Eye (tissue), 1 donor: Measurements from ENCODE around the gene DENND6B.
"Not testable (repeated sequence)": the region's sequence is repeated elsewhere in the genome, so short reads cannot be mapped to it uniquely, and the experiment has no call there.

Experiments
- DNase-seq: peaks from one replicate; pipeline ENCODE4 v3.0.0-alpha.2; 2015

DENND6B gene

DNA sequence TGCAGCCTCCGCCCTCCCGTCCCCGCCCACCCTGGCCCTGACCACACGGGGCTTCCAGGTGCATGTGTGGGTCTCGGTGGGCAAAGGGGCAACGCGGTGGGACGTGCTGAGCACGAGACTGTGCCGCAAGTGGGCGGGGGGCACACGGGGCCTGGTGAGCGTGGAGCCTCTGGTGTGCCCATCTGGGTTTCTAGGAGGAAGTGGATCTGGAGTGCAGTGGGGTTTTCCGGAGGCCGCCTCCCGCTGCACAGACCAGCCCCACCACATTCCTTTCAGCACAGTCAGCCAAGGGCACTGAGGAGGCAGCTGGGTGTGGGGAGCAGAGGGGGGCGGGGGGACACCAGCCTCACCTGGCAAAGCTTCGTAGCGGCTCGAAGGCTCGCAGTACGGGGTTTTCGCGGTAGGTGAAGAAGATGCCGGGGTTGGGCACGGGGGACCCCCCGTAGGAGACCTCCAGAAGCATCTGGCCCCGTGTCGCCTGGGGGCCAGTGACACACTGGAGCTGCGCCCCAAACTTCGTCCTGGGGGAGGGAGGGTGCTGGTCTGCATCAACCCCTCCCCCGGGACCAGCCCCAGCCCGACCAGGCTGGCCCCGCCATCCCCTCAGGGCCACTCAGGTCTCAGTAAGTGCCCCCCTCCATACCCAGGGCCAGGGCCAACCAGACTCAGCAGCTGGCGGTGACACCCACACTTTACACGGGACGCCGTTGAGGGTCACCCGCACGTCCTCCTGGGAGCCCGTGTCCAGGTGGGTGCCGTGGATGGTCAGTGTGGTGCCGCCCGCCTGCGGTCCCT lies 44.3 kb downstream of the DENND6B start:
- no peak for DNase-seq

DNA sequence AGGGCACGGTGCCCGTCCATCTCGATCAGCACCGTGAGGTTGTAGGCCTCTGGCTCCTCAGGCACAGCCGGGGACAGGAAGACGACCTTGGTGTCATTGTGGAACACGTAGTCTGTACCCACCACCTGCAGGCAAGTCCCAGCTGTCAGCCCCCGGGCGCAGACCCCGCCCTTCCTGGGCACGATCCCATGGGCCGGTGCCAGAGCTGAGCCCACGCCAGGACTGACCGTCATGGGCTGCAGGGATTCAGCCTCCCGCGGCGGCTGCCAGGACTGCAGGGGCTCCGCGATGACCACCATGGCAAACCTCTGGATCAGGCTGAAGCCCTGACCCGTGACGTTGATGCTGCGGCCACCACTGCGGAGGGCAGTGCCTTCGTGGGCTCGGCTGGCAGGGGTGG lies 44.9 kb downstream of the DENND6B start:
- DNase-seq = no peak

DNA sequence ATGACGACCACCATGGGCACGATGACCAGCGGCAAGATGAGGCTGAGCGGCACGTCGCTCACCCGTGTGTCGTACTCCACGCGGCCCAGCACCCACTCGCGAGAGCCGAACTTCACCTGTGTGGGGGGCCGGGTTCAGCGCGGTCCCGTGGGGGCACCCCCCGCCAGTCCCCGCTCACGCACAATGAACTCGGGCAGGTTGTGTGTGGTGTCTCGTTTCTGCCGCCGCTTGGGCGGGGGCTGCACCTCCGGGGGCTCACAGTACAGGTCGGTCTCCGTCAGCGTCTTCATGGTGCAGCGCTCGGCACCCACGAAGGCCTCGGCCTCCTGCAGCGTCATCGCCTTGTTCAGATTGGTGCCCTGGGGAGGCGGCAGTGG lies 45.4 kb downstream of the DENND6B start:
- DNase-seq = no peak

DNA sequence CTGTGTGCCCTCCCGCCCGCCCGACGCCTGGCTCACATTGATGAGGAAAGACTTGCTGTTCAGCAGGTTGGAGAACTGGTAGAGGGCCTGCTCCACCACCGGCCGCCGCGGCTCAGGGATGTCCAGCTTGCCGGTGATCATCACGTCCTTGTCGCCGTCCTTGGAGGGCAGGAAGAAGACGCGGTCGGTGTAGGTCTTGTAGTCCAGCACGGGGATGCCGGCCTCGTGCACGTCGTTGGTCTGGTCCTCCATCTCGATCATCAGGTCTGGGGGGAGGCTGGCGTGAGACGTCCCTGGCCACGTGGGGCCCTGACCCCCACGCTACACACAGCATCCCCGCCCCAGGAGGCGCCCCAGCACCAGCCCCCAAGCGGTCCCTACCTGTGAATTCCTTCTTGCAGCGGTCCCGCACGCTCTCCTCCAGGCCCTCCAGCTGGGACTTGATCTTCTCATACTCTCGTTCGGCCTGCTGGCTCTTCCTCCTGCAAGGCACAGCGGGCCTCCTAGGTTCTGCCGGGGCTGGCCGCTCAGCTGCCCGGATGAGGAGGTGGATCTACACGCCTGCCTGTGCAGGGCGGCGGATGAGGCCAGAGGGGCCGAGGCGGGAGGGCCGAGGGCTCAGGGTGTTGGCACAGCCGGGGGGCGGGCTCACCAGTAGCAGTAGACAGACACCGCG lies 46.0 kb downstream of the DENND6B start:
- DNase-seq = no peak

DNA sequence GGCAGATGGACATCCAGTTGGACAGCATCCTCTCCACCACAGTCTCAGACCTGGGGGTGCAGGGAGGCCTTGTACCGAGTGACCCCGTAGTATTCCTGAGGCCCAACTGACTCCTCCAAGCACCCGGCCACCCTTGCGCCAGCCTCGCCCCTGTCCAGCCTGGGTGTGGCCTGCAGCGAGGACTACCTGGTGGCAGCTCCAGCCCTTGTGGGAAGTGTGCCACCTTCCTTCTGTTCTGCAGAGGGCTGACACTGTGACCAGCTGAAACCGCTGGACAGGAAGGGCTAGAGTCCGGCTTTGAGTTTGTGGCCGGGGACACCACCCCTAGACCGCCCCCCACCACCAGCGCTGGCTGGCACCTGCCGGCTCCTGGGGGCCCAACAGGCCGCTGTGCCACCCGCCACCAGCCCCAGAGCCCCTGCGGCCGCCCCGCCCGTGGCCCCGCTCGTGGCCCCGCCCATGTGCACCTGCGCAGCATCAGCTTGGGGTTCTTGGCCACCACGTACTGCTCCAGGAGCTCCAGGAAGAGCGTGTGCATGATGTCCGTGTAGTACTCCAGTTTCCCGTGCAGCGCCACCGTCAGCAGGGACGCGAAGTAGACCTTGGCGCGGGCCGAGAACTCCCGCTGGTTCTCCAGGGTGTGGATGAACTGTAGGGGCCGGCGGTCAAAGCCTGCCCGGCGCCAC lies 46.6 kb downstream of the DENND6B start:
- no peak for DNase-seq

DNA sequence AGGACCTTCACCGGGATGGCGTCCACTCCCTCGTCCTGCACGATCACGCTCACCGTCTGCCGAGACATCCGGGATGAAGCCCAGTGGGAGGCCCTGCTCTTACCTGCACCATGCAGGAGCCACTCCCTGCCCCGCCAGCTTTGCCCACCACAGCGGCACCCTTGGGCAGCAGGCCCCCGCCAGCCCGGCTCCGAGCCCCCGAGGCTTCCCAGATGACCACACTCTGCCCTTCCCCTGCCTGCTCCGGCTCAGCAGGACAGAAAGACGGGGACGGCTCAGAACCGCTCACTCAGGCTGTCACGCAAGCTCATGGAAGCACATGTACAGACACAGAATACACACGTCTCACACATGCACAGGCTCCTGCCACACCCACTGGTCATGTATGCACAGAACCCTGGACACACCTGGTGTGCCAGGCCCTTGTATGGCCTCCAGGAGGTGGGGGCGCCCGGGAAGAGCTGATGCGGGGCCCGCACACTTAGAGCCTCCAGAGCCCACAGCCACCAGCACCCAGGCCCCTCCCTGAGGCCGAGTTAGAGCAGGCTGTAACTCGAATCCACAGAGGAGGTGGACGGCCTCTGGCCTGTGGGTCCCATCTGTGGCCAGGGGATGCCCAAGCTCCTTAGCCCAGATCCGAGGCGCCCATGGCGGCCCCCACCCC lies 47.7 kb downstream of the DENND6B start:
- DNase-seq = no peak

DNA sequence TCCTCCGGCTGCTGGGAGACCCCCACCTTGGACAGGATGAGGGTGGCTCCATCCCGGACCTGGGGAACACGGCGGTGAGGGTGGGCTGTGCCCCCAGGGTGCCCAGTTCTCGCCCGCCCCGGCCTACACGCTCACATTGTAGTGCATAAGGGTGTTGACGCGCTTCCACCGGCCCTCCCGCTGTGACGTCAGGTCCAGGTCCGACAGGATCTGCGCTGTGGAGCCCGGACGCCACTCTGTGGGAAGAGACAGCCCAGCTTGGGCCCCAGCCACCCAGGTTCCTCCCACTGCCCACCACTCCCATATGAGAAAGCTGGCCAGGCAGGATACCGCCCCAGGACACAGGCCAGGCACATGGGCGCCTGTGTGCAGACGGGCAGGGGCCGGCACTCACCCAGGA lies 48.4 kb downstream of the DENND6B start:
- DNase-seq = no peak

DNA sequence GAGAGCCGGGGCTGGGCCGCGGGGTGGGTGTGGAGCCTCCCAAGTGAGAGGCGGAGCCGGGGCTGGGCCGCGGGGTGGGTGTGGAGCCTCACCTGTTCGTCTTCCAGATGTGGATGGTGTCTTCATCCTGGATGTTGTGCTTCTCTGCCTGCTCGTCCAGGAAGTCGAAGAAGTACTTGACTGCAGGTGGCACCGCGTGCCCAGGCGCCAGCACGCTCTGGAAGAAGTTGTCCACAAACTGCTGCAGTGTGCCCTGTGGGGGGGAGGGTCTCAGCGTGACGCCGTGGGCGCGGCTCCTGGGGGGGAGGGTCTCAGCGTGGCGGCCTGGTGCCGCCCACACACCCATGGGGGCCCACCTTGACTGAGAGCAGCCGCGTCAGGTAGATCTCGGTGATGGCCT lies 49.1 kb downstream of the DENND6B start:
- DNase-seq = no peak

DNA sequence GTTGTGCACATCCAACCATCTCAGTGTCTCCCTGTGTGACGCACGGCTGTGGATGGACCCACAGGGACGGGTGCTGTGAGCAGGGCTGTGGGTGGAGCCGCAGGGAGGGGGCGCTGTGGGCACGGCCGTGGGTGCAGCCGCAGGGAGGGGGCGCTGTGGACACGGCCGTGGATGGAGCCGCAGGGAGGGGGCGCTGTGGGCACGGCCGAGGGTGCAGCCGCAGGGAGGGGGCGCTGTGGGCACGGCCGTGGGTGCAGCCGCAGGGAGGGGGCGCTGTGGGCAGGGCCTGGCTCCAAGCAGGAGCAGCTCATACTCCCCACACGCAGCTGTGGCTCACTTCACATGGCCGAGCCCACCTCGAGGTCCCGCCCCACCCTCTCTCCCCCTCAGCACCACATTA lies 50.7 kb downstream of the DENND6B start:
- DNase-seq = peak; percentile 22

DNA sequence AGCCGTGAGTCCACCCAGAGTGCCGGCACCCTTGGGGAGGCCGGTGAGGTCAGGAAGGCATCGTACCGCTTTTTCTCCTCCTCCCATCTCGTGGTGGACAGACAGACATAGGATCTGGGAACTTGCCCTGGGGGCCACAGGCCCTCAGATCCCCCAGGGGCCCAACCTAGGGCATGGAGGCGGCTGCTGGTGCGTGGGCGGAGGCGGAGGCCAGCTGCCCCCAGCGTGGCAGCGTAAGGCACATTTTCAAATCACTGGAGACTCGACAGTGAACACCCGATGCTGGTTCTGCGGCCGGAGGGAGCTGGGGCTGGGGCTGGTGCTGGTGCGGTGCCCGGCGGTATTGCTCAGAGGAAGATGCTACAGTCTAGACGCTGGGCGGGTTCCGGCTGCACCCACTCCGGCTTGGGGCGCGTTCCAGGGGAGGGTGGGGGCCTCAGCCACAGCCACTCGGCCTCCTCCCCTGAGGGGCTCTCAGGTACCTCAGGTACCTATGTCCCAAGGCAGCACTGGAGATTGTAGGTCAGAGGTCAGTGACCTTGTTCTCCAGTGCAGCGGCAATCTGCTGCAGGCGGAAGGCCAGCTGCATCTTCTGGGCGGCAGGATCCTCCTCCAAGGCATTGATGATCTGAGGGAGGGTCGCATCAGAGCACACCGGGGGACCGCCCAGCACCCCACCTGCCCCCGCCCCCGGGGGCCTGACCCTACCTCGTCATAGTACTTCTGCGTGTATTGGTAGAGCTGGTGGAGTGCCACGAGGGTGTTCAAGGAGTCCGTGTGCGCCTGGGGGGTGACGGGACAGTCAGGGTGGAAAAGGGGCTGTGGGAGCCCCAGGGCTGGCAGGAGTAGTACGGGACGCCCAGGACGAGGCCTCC lies 51.4 kb downstream of the DENND6B start:
- DNase-seq = no peak

DNA sequence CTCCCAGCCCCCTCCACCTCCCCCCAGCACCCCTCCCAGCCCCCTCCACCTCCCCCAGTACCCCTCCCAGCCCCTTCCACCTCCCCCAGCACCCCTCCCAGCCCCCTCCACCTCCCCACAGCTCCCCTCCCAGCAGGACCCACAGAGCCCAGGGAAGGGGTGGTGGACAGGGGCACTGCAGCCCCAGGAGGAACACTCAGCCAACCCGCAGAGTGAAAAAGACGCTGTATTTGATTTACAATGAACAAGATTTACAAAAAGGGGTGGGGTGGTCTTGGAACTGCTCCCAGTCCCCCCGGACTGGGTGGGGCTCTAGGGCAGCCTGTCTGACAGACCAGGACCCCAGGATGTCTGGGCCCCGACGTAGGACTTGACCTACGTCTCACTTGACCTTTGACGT lies 52.0 kb downstream of the DENND6B start:
- no peak for DNase-seq

DNA sequence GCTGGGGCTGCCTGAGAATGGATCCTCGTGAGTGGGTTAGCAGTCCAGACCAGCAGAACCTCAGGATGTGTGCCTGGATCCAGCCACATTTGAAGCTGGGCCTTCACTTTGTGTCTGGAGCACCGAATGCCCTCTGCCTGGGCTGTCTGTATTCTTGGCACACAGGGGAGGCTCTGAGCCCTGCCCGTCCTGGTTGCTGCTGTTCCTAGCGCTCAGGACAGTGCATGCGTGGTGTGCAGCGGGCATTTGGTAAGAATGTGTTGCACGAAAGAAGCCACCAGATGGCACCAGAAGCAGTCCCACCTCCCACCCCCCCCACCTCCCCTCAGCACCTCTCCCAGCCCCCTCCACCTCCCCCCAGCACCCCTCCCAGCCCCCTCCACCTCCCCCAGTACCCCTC lies 52.5 kb downstream of the DENND6B start:
- DNase-seq = peak; percentile 84

DNA sequence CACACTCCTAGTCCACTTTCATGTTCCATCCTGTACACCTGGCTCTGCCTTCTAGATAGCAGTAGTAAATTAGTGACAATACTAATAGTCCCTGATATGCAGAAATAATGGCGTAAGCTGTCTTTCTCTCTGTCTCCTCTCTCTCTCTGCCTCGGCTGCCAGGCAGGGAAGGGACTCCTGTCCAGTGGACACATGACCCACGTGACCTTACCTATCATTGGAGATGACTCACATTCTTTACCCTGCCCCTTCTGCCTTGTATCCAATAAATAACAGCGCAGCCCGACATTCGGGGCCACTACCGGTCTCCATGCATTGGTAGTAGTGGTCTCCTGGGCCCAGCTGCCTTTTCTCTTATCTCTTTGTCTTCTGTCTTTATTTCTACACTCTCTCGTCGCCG lies 53.0 kb downstream of the DENND6B start:
- not testable (repeated sequence) for DNase-seq

DNA sequence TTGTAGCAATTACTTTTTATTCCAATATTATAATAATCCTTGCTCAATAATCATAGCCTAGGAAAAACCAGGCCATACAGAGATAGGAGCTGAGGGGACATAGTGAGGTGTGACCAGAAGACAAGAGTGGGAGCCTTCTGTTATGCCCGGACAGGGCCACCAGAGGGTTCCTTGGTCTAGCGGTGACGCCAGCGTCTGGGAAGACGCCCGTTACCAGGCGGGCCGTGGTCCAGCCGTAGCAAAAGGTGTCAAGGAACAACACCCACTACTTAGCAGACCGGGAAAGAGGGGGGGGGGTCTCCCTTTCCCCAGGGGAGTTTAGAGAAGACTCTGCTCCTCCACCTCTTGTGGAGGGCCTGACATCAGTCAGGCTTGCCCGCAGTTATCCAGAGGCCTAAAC lies 53.5 kb downstream of the DENND6B start:
- DNase-seq = not testable (repeated sequence)

DNA sequence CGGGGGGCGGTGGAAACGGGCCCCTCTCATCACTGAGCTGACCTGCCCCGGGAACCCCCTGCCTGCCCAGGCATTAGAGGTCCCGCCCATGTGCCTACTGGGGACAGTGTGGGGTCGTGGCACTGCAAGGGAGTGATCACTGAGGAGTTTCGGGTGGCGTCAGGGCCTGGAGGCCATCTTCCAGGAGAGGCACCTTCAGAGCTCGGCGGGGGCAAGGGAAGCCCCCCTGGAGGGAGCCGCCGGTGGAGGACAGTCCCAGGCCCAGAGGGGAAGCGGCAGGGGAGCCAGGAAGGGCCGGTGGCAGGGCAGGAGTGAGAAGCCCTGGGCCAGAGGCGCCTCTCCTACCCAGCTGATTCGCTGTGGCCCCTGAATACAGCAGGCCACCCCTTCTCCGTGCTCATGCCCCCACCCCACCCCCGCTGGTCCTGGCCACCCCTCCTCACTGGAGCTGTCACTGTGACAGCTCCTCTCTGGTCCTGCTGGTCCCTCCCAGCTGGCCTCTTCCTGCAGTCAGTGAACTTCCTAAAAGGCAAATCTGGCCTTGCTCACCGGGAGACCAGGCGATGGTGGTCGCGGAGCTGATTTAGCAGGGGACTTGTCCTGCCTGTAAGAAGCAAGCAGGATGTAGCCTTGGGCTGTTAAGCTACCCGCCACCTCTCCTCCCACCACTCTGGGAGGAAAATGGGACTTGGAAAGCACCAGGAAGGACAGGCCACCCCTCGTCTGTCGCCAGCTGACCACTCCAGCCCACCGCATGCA lies 54.6 kb downstream of the DENND6B start:
- peak; percentile 51 for DNase-seq

DNA sequence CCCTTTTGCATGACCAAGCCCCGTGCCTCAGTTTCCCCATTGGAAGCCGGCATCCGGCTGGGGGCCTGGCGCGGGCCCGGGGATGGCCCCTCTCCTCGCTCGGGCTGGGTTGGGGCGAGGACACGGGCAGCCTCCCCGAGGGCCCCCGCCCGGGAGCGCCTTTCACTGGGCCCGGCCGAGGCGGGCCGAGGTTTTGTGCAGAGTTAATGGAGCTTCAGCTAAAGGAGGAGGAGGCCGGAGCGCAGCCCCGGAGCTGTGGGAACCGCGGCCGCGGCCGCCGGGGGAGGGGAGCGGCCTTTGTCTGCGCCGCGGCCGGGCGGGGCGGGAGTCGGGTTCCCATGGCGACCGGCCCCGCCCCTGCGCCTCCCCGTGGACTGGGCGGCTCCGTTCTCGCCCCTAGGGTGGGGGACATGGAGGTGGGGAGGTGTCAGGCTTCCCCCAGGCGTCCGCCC lies 55.3 kb downstream of the DENND6B start:
- DNase-seq = peak; percentile 87

DNA sequence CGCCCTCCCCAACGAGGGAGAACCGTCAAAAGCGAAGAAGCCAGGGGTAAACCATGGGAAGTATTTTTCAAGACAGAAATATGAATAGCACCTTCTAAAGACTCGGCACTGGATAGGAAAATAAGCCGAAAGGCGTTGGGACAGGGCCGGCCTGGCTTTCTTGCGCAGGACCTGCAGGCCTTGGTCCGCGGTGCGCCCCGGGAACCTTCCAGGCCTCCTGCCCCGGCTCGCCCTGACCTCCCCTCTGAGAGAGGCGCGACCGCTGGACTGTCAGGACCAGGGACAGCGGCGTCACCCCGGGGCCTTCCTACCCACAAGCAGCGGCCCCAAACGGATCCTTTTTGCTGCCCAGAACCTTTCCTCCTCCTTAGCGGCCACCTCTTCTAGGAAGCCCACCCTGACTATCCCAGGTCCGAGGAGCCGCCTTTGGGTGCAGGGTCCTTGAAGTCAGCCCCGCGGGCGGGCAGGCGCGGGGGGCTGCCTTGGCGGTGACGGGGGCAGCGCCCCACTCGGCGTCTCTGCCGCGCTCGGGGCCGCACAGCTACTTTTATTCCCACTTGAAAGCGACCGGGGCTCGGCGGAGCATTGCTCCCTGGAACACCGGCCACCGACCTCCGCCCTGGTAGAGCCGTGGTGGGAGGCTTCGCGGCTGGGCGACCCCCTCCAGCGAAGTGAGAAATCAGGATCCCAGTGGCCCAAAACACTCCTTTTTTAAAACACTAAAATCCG lies 56.0 kb downstream of the DENND6B start:
- peak; percentile 83 for DNase-seq

DNA sequence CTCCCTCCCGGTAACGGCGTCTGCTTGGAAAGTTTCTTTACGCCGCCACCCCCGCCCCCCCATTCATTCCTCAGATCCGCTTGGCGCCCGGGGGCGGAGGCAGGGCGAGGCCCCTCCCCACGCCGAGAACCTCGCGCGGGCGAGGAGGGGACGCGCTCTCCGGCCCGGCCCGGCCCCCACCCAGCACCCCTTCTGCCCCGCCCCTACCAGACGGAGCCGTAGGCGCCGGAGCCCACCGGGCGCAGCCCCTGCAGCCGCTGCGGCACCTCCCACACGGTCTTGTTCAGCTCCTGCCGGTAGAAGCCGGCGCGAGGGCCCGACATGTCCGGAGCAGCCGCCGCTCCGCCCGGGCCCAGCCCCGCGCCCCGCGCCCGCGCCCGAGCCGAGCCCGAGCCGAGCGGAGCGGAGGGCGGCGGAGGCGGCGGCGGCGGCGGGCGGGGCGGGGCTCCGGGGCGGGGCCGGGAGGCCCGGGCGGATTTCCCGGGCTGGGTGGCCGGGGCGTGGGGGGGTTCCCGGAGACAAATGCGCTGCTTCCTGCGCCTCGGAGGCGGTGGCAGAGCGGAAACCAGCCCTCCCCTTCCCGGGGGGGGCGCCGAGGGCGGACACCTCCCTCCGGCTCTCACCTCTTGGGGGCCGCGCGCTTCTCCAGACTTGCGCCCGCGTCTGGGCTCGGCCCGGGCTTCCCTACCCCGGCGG lies 56.7 kb downstream of the DENND6B start, which contains the start of gene MAPK11:
TSS of gene MAPK11 (minus strand) at position 411 of the 696 bp plus-strand sequence. CDS start at position 323, 88 bp downstream.
- DNase-seq = peak; percentile 53

DNA sequence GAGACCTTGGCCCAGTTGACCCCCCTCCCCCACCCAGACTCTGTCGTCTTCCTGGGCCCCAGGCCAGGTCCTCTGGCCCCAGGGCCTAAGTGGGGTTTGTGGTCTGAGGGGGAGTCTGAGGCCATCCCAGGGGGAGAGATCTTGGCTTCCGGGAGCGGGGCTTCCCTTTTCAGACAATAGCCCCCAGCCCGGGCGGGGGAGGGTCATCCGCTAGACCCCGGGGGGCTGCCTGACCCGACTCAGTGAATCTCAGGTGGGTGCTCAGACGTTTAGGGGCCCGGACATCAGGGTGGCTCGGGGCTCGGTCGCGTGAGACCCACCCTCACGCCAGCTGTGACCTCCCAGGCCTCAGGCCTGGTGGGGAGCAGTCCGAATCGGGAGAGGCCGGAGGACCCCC lies 57.2 kb downstream of the DENND6B start:
- DNase-seq = peak; percentile 38

DNA sequence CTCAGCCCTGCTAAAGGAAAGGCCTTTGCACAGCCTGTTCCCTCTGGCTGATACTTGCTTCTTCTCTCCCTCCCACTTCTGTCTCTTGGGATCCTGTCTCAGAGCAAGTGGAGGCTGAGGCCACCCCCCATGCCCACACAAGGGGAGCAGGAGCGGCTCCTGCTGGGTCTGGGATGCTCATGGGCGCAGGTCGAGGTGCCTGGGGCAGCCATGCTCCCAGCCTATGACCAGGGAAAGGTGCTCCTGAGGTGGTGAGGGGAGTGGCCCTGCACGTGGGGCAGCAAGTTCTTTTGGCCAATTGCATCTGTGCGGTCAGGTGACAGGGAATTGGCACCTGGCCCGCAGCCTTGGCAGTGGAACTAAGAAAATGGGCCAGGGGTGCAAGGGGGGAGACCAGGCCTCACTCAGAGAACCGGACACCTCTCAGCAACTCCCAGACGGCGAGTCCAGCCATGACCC lies 58.1 kb downstream of the DENND6B start:
- peak; percentile 37 for DNase-seq
